ENCODE data around the gene LSAMP. TPM values are rescaled to one million over a fixed set of nuclear protein-coding genes. Genes with fewer than 3 reads are reported as not detected.

Gene LSAMP
- total and polyA plus RNA-seq, 2 of the 4 experiments (the other 2 are of a cell fraction) = 7.9 to 8.0 TPM

- Histone ChIP-seq H3K4ac (ENCODE audit: low read depth, low read length) (no peak overlapping the region), H4K8ac (ENCODE audit: low read depth in 2 of 2, low read length in 2 of 2) (no peak overlapping the region), H2BK5ac (ENCODE audit: low read depth, low read length, poor library complexity, severe bottlenecking) (no peak overlapping the region), H3K36me3 (ENCODE audit: control insufficient read depth, insufficient read depth, low read length) (no peaks in the 10 kb centered on the region), H2BK15ac (ENCODE audit: low read depth, low read length) (no peak overlapping the region), H2AK9ac (replicated peaks; ENCODE audit: low read depth, low read length, poor library complexity) (no peak overlapping the region), H3K27me3 (ENCODE audit: control insufficient read depth, insufficient read depth, low read length) (no peaks in the 10 kb centered on the region), H3K18ac (ENCODE audit: low read depth, low read length) (no peak overlapping the region), H2AFZ (replicated peaks; ENCODE audit: low read length, poor library complexity) (no peak overlapping the region), H3K79me1 (ENCODE audit: low read depth in 1 of 2, low read length in 2 of 2) (no peaks in the 10 kb centered on the region), H3K23ac (ENCODE audit: low read depth, low read length) (no peak overlapping the region), H3K27ac (ENCODE audit: insufficient read depth, low read length) (no peak overlapping the region), H4K5ac (ENCODE audit: low read depth, low read length) (no peak overlapping the region), H2BK120ac (ENCODE audit: low read depth, low read length) (no peak overlapping the region), H3K9ac (ENCODE audit: low read depth, low read length) (no peak overlapping the region), H3K4me1 (ENCODE audit: control insufficient read depth, insufficient read depth, low read length) (no peaks in the 10 kb centered on the region), H3K9me1 (ENCODE audit: insufficient read depth, low read length) (no peaks in the 10 kb centered on the region), H4K20me1 (ENCODE audit: insufficient read depth, low read length) (no peaks in the 10 kb centered on the region), H2BK20ac (ENCODE audit: low read depth, low read length) (no peak overlapping the region), H4K91ac (ENCODE audit: insufficient read depth, low read depth, low read length) (no peak overlapping the region), H3K4me3 (ENCODE audit: insufficient read depth, low read depth, low read length) (no peak overlapping the region), H2AK5ac (ENCODE audit: low read depth, low read length) (no peak overlapping the region), H3K14ac (replicated peaks; ENCODE audit: low read depth, low read length) (no peak overlapping the region), H3K4me2 (ENCODE audit: low read depth, low read length) (no peak overlapping the region), H3K9me3 (ENCODE audit: control insufficient read depth, insufficient read depth, low read length) (no peaks in the 10 kb centered on the region), H3K56ac (ENCODE audit: extremely low read depth, insufficient read depth, low read length) (no peak overlapping the region)
- TF ChIP-seq BHLHE40 (IDR thresholded peaks at IDR 0.05; ENCODE audit: low read depth, low read length) = no peak
- no peak for TF ChIP-seq RFX5 (IDR thresholded peaks at IDR 0.05; ENCODE audit: low read depth, low read length)
- TF ChIP-seq POLR2A (IDR thresholded peaks at IDR 0.05; ENCODE audit: low read depth, low read length) = no peak
- no peak for TF ChIP-seq MXI1 (IDR thresholded peaks at IDR 0.05; ENCODE audit: borderline replicate concordance, low read depth, low read length)
- no peak for TF ChIP-seq SMC3 (IDR thresholded peaks at IDR 0.05; ENCODE audit: low read depth, low read length)
- no peak for TF ChIP-seq FOS (IDR thresholded peaks at IDR 0.05; ENCODE audit: low read depth, low read length)
- TF ChIP-seq USF2 (IDR thresholded peaks at IDR 0.05; ENCODE audit: low read depth, low read length) = no peak
- ATAC-seq (ENCODE audit: low read depth) = no peak
- CTCF ChIA-PET = no interaction called here
- no TSS peak for BruUV-seq (replicated peaks)
- dilution Hi-C loops (cut with HindIII; ENCODE audit: low sequenced_read_pairs, unreplicated experiment) (no loop called here), in situ Hi-C loops (cut with MboI; ENCODE audit: low sequenced_read_pairs) (no loop called here), intact Hi-C loops (cut with micrococcal nuclease) (no loop called here)
- POLR2A ChIA-PET (ENCODE audit: unreplicated experiment) = no interaction called here
- no CpG with 5 or more reads among the region's 1 CpG for WGBS, 2 experiments (ENCODE audit: extremely low coverage in 2 of 2, insufficient read length in 1 of 2)
- DNase-seq = no peak
Observed at GRCh38 chr3:116265976-116266584, 179.2 kb downstream of the LSAMP start.
